ENCODE measurements around the gene SEMA4G. TPM values are rescaled to one million over a fixed set of nuclear protein-coding genes. Genes with fewer than 3 reads are reported as not detected.

The SEMA4G gene
- 0.56 and 0.90 TPM in 2 replicates for total RNA-seq (2012; rRNA removed)
- polyA plus RNA-seq (2012; rRNA removed): 8.0 and 8.7 TPM in 2 replicates
- polyA plus RNA-seq (2012; cell fraction: cytosol; rRNA removed): 5.4 and 8.3 TPM in 2 replicates
- 22.6 and 25.8 TPM in 2 replicates for polyA plus RNA-seq (2012; cell fraction: nucleus; rRNA removed; ENCODE audit: low replicate concordance)
- percentile 42 among the genes with signal in this experiment for Bru-seq, nascent RNA
- BruChase-seq, experiment 1, labeled RNA remaining after a 6-hour chase: percentile 43 among the genes with signal in this experiment
- percentile 38 among the genes with signal in this experiment for BruChase-seq, experiment 2, labeled RNA remaining after a 2-hour chase
- long read RNA-seq, partial matches to known transcripts: 0 of 4 reads
- long read RNA-seq, other reads (novel, unspliced or antisense): 3 of 4 reads

- POLR2A ChIA-PET (ENCODE audit: unreplicated experiment): no interaction called here
- Histone ChIP-seq H2AK5ac (ENCODE audit: low read depth, low read length) (0 out of 2 replicates have a peak within 1 kb of the TSS, but pooled peaks have one; percentile 56), H2BK20ac (ENCODE audit: low read depth, low read length) (no peak within 1 kb of the TSS), H3K27me3 (ENCODE audit: control insufficient read depth, insufficient read depth, low read length) (no peaks in the 10 kb centered on the region), H3K4ac (ENCODE audit: low read depth, low read length) (peak within 1 kb of the TSS; percentile 65), H3K23ac (ENCODE audit: low read depth, low read length) (peak within 1 kb of the TSS; percentile 68), H3K14ac (replicated peaks; ENCODE audit: low read depth, low read length) (peak within 1 kb of the TSS; percentile 78; the same call in 1 of the 2 replicates), H3K27ac (ENCODE audit: insufficient read depth, low read length) (no peak within 1 kb of the TSS), H4K5ac (ENCODE audit: low read depth, low read length) (peak within 1 kb of the TSS; percentile 38), H4K20me1 (ENCODE audit: insufficient read depth, low read length) (no peaks in the 10 kb centered on the region), H3K56ac (ENCODE audit: extremely low read depth, insufficient read depth, low read length) (no peak within 1 kb of the TSS), H3K18ac (ENCODE audit: low read depth, low read length) (no peak within 1 kb of the TSS), H4K91ac (ENCODE audit: insufficient read depth, low read depth, low read length) (peak within 1 kb of the TSS; percentile 17; the same call in 1 of the 2 replicates), H3K9ac (ENCODE audit: low read depth, low read length) (peak within 1 kb of the TSS; percentile 25), H3K4me3 (ENCODE audit: insufficient read depth, low read depth, low read length) (peak within 1 kb of the TSS; percentile 76), H2AFZ (replicated peaks; ENCODE audit: low read length, poor library complexity) (peak within 1 kb of the TSS; percentile 97), H3K4me2 (ENCODE audit: low read depth, low read length) (peak within 1 kb of the TSS; percentile 93), H3K4me1 (ENCODE audit: control insufficient read depth, insufficient read depth, low read length) (peaks cover 6% of the 10 kb centered on the region), H3K9me3 (ENCODE audit: control insufficient read depth, insufficient read depth, low read length) (no peaks in the 10 kb centered on the region), H3K79me1 (ENCODE audit: low read depth in 1 of 2, low read length in 2 of 2) (no peaks in the 10 kb centered on the region), H2BK5ac (ENCODE audit: low read depth, low read length, poor library complexity, severe bottlenecking) (no peak within 1 kb of the TSS), H3K36me3 (ENCODE audit: control insufficient read depth, insufficient read depth, low read length) (peaks cover 9% of the 10 kb centered on the region), H3K9me1 (ENCODE audit: insufficient read depth, low read length) (peaks cover 12% of the 10 kb centered on the region; the same call in 1 of the 2 replicates), H2AK9ac (replicated peaks; ENCODE audit: low read depth, low read length, poor library complexity) (peak within 1 kb of the TSS; percentile 97), H4K8ac (ENCODE audit: low read depth in 2 of 2, low read length in 2 of 2) (peak within 1 kb of the TSS; percentile 8 to 84; a peak in 2 of 4 replicates), H2BK15ac (ENCODE audit: low read depth, low read length) (no peak within 1 kb of the TSS), H2BK120ac (ENCODE audit: low read depth, low read length) (no peak within 1 kb of the TSS; the same call in 1 of the 2 replicates)
- peak; percentile 12 for DNase-seq
- dilution Hi-C loops (cut with HindIII; ENCODE audit: low sequenced_read_pairs, unreplicated experiment): no loop called here
- in situ Hi-C loops (cut with MboI; ENCODE audit: low sequenced_read_pairs): no loop called here
- CTCF ChIA-PET: interaction anchor here (1.3 kb wide), 1 partner anchor 45 kb away, joined by 9 read pairs; no protein-coding TSS in a partner anchor
- intact Hi-C loops (cut with micrococcal nuclease): no loop called here
- peak; percentile 87 for ATAC-seq (ENCODE audit: low read depth)
- TF ChIP-seq CTCF (conservative IDR thresholded peaks at IDR 0.05; ENCODE audit: low read depth, low read length): peak; percentile 61
- TF ChIP-seq CEBPB (IDR thresholded peaks at IDR 0.05; ENCODE audit: low read depth, low read length): no peak
- peak; percentile 27; the same call in 1 of the 2 replicates for TF ChIP-seq RAD21 (IDR thresholded peaks at IDR 0.05; ENCODE audit: low read length)
- TF ChIP-seq SMC3 (IDR thresholded peaks at IDR 0.05; ENCODE audit: low read depth, low read length): peak; percentile 52
- TF ChIP-seq RCOR1 (IDR thresholded peaks at IDR 0.05; ENCODE audit: insufficient replicate concordance, low read length): no peak
- TF ChIP-seq MAZ (IDR thresholded peaks at IDR 0.05; ENCODE audit: borderline replicate concordance, low read depth, low read length): peak; percentile 60; the same call in 1 of the 2 replicates
- no peak for TF ChIP-seq MXI1 (IDR thresholded peaks at IDR 0.05; ENCODE audit: borderline replicate concordance, low read depth, low read length)
- no peak for TF ChIP-seq RFX5 (IDR thresholded peaks at IDR 0.05; ENCODE audit: low read depth, low read length)
- BruUV-seq (replicated peaks): no TSS peak
- 2% methylated on average over 14 of the region's 70 CpGs; no CpG with 5 or more reads in 1 of the 2 experiments for WGBS, 2 experiments (ENCODE audit: extremely low coverage in 2 of 2, insufficient read length in 1 of 2)
These were observed at the start of gene SEMA4G for GRCh38 chr10:100969187-100970075. Gene SEMA4G, plus strand, starts transcription at chr10:100969504. Its CDS starts 3,409 bp downstream, at chr10:100972913.
